KG1 (cell line): ENCODE measurements around the gene TTC7B.

Experiments used
- DNase-seq: peaks from one replicate; lab custom pipeline; 2025; lab: John Stamatoyannopoulos, UW

The TTC7B gene

GRCh38 chr14:90648421-90648820, 167.8 kb downstream of the TTC7B start:
- no peak for DNase-seq

- no peak for DNase-seq
These were observed 168.7 kb downstream of the TTC7B start for GRCh38 chr14:90647473-90648005.

- no peak for DNase-seq
These were observed 170.3 kb downstream of the TTC7B start for GRCh38 chr14:90645842-90646443.

GRCh38 chr14:90644882-90645281, 171.3 kb downstream of the TTC7B start:
- no peak for DNase-seq

GRCh38 chr14:90643982-90644670, 172.1 kb downstream of the TTC7B start:
- no peak for DNase-seq

GRCh38 chr14:90642244-90642717, 173.9 kb downstream of the TTC7B start:
- DNase-seq, result no peak

GRCh38 chr14:90641615-90642243, 174.5 kb downstream of the TTC7B start:
- no peak for DNase-seq

GRCh38 chr14:90641168-90641567, 175.1 kb downstream of the TTC7B start:
- no peak for DNase-seq

GRCh38 chr14:90639641-90640040, 176.6 kb downstream of the TTC7B start:
- no peak for DNase-seq

GRCh38 chr14:90632871-90633270, 183.4 kb downstream of the TTC7B start:
- DNase-seq, result no peak

GRCh38 chr14:90632451-90632850, 183.8 kb downstream of the TTC7B start:
- no peak for DNase-seq

GRCh38 chr14:90630171-90630806, 185.9 kb downstream of the TTC7B start:
- no peak for DNase-seq

GRCh38 chr14:90629471-90629870, 186.8 kb downstream of the TTC7B start:
- no peak for DNase-seq

GRCh38 chr14:90628825-90629224, 187.4 kb downstream of the TTC7B start:
- no peak for DNase-seq

- DNase-seq, result no peak
These were observed 188.8 kb downstream of the TTC7B start for GRCh38 chr14:90627478-90627877.

- DNase-seq, result no peak
These were observed 189.7 kb downstream of the TTC7B start for GRCh38 chr14:90626550-90626949.

GRCh38 chr14:90625445-90625844, 190.8 kb downstream of the TTC7B start:
- DNase-seq, result no peak

GRCh38 chr14:90624732-90625400, 191.4 kb downstream of the TTC7B start:
- DNase-seq, result no peak

GRCh38 chr14:90624227-90624626, 192.0 kb downstream of the TTC7B start:
- DNase-seq, result no peak

GRCh38 chr14:90621201-90621600, 195.0 kb downstream of the TTC7B start:
- no peak for DNase-seq

GRCh38 chr14:90620568-90621077, 195.6 kb downstream of the TTC7B start:
- DNase-seq, result no peak

- DNase-seq, result no peak
These were observed 196.3 kb downstream of the TTC7B start for GRCh38 chr14:90619911-90620310.
